ENCODE measurements around the gene RAB29.

The RAB29 gene

DNA sequence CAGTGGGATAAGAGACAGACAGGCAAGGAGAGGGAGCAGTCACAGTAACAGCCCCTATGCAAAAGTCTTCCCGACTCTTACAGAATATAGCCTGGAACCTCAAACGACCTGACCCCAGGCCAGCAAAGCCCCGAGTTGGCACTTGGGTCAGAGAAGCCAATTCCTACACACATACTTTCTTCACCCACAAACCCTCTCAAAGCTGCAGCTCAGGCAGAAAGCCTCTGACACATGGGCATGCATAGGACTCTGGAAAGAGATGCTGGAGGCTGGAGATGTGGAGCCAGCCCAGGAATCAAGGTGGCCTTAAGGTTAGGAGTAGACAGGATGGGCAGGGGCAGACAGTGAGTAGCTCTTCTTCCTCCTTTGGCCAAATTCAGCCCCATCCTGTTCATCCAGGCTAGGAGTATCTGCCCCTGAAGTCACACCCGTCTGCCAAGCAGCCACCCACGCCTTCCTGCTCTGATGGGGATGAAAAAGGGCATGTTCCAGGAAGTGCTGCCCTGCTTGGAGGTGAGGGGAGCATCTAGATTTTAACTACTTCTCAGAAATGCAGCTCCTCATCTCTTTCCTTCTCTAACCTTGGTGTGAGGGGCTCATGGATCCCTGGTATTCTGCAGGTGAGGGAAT lies 29.9 kb upstream of the RAB29 start:
- Histone ChIP-seq H3K9me2 (replicated peaks; ENCODE audit: insufficient read depth, low read length) (no peaks in the 10 kb centered on the region), H3K79me2 (ENCODE audit: insufficient read depth, low read length) (peaks cover 58% of the 10 kb centered on the region), H3K9me3 (ENCODE audit: insufficient read depth, low read length) (no peaks in the 10 kb centered on the region), H3F3A (ENCODE audit: insufficient read depth) (no peaks in the 10 kb centered on the region), H3K9ac (ENCODE audit: low read length) (peak overlapping the region; percentile 11; the same call in 1 of the 2 replicates), H3K36me3 (ENCODE audit: low read length) (no peaks in the 10 kb centered on the region), H3K4me2 (ENCODE audit: low read depth, low read length, poor library complexity, severe bottlenecking) (no peak overlapping the region), H2AFZ (ENCODE audit: low read depth, low read length, severe bottlenecking) (no peak overlapping the region), H3K4me3 (ENCODE audit: insufficient read depth, low read length, poor library complexity, severe bottlenecking) (no peak overlapping the region), H3K27me3 (ENCODE audit: low read length) (no peaks in the 10 kb centered on the region), H4K20me1 (ENCODE audit: low read depth, low read length) (no peaks in the 10 kb centered on the region), H3K27ac (ENCODE audit: low read depth, low read length) (no peak overlapping the region)
- no peak for TF ChIP-seq CTCF (IDR thresholded peaks at IDR 0.05; ENCODE audit: insufficient read depth, low read length, poor library complexity, severe bottlenecking)
- no peak for TF ChIP-seq EZH2phosphoT487 (conservative IDR thresholded peaks at IDR 0.05; ENCODE audit: low read length)

DNA sequence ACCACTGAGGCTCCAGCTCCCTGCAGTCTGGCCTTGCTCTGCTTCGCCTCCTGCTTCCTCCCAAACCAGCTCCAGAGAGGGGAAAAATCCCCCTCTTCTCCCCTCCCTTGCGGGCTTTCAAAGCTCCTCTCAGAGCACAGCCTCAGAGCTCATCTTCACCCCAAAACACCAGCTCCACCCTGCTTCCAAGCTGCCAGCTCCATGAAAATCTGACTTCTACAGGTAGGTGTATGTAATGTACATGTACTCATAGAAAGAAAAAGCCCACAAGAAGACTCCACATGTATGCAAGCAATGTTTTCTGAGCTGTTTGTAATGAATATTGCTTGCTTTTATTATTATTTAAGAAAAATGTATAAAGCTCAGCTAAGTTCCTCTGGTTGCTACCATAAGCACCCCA lies 29.3 kb upstream of the RAB29 start:
- Histone ChIP-seq H3K4me3 (ENCODE audit: insufficient read depth, low read length, poor library complexity, severe bottlenecking) (no peak overlapping the region), H3K27ac (ENCODE audit: low read depth, low read length) (no peak overlapping the region), H3K9ac (ENCODE audit: low read length) (no peak overlapping the region), H4K20me1 (ENCODE audit: low read depth, low read length) (no peaks in the 10 kb centered on the region), H3K9me2 (replicated peaks; ENCODE audit: insufficient read depth, low read length) (no peaks in the 10 kb centered on the region), H3K36me3 (ENCODE audit: low read length) (no peaks in the 10 kb centered on the region), H3K79me2 (ENCODE audit: insufficient read depth, low read length) (peaks cover 53% of the 10 kb centered on the region), H3K4me2 (ENCODE audit: low read depth, low read length, poor library complexity, severe bottlenecking) (no peak overlapping the region), H3F3A (ENCODE audit: insufficient read depth) (no peaks in the 10 kb centered on the region), H3K27me3 (ENCODE audit: low read length) (no peaks in the 10 kb centered on the region), H2AFZ (ENCODE audit: low read depth, low read length, severe bottlenecking) (no peak overlapping the region), H3K9me3 (ENCODE audit: insufficient read depth, low read length) (no peaks in the 10 kb centered on the region)
- TF ChIP-seq CTCF (IDR thresholded peaks at IDR 0.05; ENCODE audit: insufficient read depth, low read length, poor library complexity, severe bottlenecking) (no peak), EZH2phosphoT487 (conservative IDR thresholded peaks at IDR 0.05; ENCODE audit: low read length) (no peak)

DNA sequence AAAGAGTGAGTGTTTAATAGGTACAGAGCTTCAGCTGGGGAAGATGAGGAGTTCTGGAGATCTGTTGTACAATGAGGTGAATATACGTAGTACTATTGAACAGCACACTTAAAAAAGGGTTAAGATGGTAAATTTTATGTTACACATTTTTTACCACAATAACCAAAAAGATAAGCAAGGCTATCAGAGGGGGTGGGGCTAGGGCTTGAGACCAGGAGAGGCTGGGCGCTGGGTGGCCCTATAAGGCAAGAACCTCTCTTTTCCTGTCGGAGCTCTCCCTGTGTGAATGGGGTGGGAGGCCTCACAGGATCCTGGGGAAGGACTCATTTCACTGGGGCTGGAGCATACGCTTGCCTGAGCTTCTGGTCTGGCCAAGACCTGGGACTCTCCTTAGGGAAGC lies 28.7 kb upstream of the RAB29 start:
- H3K27ac ChIP-seq (ENCODE audit: low read depth, low read length): no peak overlapping the region
- H3K4me3 ChIP-seq (ENCODE audit: insufficient read depth, low read length, poor library complexity, severe bottlenecking): no peak overlapping the region
- no peaks in the 10 kb centered on the region for H3K27me3 ChIP-seq (ENCODE audit: low read length)
- TF ChIP-seq EZH2phosphoT487 (conservative IDR thresholded peaks at IDR 0.05; ENCODE audit: low read length) (no peak), CTCF (IDR thresholded peaks at IDR 0.05; ENCODE audit: insufficient read depth, low read length, poor library complexity, severe bottlenecking) (no peak)
- H3K36me3 ChIP-seq (ENCODE audit: low read length): no peaks in the 10 kb centered on the region
- no peaks in the 10 kb centered on the region for H3F3A ChIP-seq (ENCODE audit: insufficient read depth)
- H3K9ac ChIP-seq (ENCODE audit: low read length): no peak overlapping the region
- no peak overlapping the region for H2AFZ ChIP-seq (ENCODE audit: low read depth, low read length, severe bottlenecking)
- no peaks in the 10 kb centered on the region for H4K20me1 ChIP-seq (ENCODE audit: low read depth, low read length)
- H3K9me2 ChIP-seq (replicated peaks; ENCODE audit: insufficient read depth, low read length): no peaks in the 10 kb centered on the region
- H3K4me2 ChIP-seq (ENCODE audit: low read depth, low read length, poor library complexity, severe bottlenecking): no peak overlapping the region
- peaks cover 47% of the 10 kb centered on the region for H3K79me2 ChIP-seq (ENCODE audit: insufficient read depth, low read length)
- no peaks in the 10 kb centered on the region for H3K9me3 ChIP-seq (ENCODE audit: insufficient read depth, low read length)
